CD4-positive, alpha-beta T cell treated with Interleukin-15 for 4 hours (primary cell): ENCODE measurements around the gene PMM1.
"Not testable (repeated sequence)": the region's sequence is repeated elsewhere in the genome, so short reads cannot be mapped to it uniquely, and the experiment has no call there.

Source experiments
- DNase-seq: peaks from one replicate; pipeline ENCODE4 v3.0.0-alpha.2; 2020; ENCODE audit warnings: low spot score

Gene PMM1

DNA sequence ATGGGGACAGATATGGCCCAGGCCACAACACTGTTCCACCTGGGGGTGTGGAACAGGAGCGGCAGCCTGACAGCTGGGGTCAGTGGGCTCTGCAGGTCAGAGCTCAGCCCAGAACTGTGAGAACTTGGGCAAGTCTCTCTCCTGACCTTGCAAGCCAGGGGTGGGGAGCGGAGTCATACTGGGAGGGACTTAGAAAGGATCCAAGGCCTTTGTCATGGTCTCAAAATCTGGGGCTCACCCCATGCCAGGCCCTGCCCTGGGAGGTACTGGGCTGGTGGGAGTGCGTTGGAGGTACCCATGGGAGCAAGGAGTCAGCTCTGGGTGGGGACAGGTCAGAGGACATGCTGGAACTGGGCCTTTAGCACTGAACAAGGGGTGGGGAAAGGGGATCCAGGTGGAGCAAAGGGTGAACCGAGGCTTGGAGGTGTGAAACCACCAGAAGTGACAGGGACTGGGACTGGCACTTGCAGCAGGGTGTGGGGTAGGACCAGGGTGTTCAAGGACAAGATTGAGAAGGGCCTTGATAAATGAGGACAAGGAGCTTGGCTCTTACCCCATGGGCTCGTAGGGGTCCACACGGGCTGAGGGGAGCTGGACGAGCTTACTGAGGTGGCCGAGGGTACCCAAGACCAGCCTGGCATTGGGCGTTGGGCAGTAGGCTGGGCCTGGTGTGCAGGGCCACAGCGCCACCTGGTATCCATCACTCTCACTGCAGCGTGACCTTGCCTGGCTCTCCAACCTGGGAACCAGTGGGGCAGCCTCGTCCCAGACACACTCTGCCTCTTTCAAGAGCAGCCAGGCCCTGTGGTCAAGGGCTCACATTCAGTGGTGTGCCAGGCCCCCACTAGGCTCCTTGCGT, 7.4 kb upstream of the PMM1 start:
- DNase-seq: peak; percentile 23

DNA sequence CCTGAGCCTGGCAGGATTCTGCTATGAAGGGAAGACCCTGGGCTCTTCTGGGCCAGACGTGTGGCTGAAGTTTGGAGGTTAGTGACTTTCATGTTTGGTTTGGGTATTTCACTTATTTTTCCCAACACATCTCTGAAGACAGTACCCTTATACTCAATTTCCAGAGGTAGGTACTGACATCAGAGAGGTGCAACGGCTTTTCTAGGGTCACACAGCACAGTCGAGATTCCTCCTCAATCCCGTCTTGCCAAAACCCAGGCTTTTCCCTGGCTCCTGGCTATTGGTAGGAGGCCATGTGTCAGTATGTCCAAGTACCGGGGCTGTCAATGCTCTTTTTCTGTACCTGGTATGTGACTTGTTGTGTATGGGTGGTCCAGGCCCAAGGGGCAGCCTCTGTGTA, 6.1 kb upstream of the PMM1 start:
- DNase-seq: no peak

DNA sequence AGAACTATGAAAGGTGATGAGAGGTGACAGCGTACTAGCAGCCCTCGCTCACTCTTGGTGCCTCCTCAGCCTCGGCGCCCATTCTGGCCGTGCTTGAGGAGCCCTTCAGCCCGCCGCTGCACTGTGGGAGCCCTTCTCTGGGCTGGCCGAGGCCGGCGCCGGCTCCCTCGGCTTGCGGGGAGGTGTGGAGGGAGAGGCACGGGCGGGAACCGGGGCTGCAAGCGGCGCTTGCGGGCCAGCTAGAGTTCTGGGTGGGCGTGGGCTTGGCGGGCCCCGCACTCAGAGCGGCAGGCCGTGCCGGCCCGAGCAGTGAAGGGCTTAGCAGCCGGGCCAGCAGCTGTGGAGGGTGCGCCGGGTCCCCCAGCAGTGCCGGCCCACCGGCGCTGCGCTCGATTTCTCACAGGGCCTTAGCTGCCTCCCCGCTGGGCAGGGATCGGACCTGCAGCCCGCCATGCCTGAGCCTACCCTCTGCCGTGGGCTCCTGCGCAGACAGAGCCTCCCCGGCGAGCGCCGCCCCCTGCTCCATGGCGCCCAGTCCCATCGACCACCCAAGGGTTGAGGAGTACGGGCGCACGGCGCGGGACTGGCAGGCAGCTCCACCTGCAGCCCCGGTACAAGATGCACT, 3.8 kb upstream of the PMM1 start:
- not testable (repeated sequence) for DNase-seq

DNA sequence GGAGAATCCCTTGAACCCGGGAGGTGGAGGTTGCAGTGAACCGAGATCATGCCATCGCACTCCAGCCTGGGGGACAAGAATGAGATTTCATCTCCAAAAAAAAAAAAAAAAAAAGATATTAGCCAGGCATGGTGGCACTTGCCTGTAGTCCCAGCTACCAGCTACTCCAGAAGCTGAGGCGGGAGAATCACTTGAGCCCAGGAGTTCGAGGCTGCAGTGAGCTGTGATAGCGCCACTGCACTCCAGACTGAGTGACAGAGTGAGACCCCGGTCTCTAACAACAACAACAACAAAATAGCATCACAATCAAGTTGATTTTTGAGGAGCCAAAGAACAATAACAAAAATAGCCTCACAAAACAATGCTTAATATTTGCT, 2.3 kb downstream of the PMM1 start:
- DNase-seq: no peak

DNA sequence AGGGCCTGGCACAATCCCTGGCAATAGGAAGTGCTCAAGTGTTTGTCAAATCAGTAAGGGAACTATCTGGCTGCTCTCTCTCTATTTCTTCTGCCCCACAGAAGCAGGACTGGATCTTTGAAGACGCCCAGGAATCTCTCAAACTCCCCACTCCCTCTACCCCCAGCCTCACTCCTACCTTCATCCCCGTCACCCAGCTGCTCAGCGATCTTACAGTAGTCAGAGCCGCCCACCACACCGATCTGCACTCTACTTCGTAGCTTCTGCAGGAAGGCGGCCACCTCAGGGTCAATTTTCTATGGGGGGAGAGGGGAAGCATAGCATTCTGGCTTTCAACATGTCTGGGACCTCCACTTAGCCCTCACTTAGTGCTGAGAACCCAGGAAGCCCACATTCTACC, 3.7 kb downstream of the PMM1 start:
- no peak for DNase-seq

DNA sequence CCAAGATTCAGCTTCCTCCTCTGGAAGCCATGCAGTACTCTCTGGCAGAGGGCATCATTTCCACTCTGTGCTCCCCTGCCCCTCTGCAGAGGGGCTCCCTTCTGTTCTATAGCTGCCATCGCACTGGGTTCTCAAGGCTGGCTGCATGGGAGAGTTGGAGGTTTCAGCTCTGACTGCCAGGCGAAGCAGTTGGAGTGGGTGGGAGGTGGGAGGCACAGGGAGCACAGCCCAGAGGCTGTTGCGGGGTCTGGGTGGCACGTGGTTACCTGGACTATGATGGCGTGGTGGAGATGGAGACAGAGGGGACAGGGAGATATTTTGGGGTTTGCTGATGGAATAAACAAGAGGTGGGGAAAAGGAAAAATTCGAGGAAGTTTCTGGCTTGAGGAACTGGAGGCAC, 4.8 kb downstream of the PMM1 start:
- no peak for DNase-seq

DNA sequence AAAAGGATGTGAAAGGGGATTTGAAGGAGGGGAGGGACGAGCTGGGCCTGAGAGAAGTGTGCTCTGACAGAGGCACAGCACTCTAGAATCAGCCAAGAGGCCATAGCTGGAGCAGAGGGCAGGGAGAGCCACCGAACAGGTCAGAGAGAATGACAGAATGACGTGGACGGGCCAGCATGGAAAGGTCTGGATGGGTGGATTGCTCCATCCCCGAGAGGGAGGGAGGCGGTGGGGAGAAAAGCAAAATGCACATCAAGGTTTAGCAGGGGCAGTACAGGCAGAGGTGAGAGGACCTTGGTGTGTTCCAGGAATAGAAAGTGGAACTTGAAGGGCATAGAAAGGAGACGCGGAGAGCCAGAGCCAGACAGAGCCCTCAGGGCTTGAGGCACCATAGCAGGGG, 6.9 kb downstream of the PMM1 start:
- no peak for DNase-seq

DNA sequence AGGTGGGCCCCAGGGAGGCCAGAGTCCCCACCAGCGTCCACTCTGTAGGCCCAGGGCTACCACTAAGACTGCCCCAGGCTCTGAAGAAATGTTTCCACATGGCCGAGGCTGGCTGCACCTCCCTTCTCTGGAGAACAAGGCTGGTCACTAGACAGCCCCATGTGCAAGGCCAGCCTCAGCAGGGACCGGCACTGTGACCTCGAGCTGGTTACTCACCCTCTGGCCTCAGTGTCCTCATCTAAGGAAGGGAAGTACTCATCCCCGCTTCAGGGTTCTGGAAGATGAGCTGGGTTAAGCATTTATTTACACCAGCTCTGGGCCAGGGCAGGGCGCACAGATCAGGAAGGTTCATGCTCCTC, 9.7 kb downstream of the PMM1 start:
- DNase-seq: no peak

DNA sequence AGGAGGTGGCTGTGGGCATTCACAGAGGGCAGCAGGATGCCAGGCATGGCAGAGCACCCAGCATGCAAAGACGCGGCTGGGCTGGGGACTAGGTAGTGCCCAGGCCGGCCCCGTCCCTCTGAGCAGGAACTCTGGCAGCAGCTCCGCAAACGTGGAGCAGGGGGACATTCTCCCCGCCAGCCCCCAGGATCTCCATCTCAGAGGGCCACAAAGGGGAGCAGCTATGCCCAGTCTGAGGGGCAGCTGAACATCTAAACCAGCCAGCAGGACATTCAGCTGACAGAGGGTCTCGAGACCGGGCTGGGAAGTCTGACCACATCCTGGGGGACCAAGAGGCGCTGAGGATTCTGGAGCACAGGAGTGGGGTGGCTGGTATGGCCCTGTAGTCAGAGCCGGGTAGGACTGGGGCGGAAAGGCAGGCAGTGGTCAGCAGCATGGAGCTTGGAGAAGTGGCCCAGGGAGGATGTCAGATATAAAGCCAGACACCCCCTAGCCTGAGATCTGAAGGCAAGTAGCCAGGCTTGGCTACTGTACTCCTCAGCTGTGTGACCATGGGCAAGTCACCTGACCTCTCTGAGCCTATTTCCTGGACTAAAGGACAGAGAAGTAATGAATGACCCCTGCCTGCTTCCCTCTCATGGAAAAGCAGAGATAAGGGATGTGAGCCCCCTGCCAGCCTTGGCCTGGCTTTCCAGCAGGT, 10.2 kb downstream of the PMM1 start:
- no peak for DNase-seq

DNA sequence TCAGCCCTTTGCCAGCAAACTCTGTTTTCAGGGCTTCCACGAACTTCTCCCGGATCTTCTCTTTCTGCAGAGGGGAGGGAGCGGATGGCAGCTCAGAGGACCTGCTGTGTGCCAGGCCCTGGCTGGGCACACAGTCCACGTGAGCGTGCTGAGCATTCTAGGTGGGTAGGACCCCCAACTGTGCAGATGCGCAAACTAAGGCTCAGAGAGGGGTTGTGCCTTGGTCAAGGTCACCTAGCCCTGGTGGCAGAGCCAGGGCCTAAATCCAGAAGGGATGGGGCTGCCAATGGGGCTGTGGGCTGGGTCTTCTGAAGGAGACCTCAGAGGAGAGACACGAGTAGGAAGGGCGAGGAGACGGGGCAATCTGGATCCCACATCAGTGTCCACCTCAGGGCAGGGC, 10.8 kb downstream of the PMM1 start:
- no peak for DNase-seq

DNA sequence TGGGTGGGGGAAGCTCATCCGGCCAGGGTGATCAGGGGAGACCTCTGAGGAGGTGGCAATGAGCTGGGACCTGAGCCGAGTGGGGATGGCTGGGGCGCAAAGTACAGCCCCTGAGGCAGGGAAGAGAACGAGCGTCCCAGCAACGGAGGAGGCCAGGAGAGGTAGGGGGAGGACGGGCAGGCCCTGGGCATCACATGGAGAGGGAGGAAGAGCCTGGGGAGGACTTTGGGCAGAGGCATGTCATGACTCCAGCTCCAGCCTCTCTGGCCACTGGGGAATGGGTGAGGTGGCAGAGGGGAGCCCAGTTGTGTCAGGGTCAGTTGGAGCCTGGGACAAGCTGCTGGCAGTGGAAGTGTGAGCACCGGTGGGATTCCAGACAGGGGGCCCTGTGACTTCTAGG, 11.5 kb downstream of the PMM1 start:
- DNase-seq: no peak

DNA sequence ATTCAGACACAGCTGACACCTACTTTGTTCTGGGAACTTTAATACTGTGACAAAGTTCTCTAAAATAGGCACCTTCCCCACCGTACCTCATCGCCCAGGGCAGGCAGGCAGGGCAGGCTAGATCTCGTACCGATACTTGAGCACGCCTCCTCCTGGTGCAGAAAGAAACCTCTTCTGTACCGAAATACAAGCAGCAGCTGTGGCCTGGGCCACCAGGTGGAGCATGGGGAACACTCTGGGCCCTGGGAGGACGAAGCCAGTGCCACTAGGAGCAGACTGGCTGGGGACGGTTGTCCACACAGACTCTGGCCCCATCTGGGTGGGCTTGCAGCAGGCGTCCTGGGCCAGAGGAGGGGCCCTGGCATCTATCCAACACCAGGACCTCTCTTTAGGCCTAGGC, 12.8 kb downstream of the PMM1 start:
- DNase-seq: peak; percentile 13

DNA sequence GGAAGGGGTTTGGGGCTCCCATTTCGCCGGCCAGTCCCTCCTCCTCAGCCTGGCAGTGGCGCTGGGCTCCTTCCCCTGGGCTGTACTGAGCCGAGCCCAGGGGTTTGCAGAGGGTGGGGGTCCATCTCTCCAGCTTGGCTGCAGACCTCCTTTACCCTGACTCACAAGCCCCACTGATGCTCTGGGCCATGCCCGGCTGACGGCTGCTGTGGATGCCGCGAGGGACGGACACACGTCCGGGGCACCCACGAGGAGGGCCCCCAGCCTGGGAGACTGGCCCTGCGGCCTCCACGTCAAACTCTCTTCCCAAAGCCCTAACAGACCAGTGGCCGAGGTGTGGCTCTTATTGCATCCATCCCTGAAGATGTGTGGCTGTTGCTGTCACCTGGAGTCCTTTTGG, 14.1 kb downstream of the PMM1 start:
- DNase-seq: no peak

DNA sequence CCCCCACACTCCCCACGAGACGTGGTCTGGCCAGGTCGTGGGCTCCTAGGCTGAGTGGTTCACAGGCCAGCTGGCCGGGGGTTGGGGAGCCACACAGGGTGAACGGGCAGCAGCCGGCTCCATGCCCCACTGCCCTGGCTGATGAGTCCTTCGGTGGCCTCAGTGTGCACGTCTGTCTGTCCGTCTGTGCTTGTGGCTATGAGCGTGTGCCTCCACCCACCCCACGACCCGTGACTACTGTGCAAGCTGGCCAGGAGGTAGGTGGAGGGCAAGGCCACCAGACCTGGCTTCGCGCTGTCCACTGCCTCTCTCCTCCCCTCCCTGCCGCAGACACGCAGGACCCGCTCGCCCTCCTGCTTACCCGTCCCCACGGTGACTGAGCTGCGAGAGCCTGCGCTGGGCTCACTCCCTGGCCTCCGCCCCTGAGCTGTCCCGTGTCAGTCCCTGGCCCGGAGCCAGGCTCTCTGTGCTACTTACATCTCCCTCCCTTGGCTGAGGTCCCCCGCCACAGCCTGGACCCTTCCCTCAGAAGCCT, 14.7 kb downstream of the PMM1 start:
- no peak for DNase-seq

DNA sequence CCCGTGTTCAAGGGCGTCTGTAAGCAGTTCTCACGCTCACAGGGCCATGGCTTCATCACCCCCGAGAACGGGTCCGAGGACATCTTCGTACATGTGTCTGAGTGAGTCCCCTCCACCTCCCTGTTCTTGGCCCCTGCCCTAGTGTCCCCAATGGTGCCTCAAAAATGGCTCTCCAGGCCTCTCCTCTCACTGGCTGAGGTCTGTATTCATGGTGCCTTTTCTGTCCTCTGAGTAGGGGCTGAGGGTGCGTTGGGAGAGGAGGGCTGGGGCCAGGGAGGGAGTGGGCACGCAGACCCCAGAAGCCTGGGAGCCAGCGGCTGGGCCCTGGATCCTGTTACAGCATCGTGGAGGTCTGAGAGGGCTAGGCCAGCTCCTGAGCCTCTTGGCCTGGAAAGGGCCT, 16.0 kb downstream of the PMM1 start:
- no peak for DNase-seq

DNA sequence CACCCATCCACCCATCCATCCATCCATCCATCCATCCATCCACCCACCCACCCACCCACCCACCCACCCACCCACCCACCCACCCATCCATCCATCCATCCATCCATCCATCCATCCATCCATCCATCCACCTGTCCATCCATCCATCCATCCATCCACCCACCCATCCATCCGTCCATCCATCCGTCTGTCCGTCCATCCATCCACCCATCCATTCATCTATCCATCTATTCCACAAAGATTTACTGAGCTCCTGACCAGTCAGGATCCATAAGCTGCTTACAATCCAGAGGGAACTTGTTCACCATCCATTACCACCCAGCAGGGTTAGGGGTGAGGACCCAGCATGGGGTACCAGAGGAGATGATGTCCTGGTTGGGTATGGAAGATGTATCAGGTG, 17.3 kb downstream of the PMM1 start:
- not testable (repeated sequence) for DNase-seq

DNA sequence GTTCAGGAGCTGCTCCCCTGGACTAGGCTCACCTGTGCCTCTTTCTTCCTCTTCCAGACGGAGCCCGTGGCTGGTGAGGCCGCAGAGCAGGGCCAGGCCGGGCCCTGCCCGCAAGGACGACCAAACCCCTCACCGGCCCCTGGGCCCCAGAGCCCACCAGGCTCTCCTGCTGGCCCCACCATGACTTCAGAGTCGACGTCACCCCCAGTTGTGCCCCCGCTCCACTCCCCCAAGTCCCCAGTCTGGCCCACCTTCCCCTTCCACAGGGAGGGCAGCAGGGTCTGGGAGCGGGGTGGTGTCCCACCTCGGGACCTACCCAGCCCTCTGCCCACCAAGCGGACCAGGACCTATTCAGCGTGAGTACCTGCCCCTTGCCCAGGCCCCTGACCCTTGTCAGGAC, 17.9 kb downstream of the PMM1 start:
- no peak for DNase-seq

DNA sequence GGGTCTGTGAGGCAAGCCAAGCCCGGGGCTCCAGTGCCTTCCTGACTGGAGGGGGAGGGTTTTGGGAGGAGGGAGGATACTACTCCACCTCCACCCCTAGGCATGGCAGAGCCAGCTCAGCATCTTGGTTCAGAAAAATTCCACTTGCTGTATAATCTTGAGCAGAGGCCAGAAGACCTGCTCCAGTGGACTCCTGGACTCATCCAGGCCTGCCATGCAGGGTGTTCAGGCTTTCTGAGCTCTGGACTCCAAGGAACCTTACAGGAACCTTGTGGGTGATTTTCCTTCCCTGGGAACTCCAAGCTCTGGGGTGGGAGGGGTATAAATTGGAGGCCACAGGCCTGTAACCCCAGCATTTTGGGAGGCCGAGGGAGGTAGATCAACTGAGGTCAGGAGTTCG, 19.4 kb downstream of the PMM1 start:
- no peak for DNase-seq

DNA sequence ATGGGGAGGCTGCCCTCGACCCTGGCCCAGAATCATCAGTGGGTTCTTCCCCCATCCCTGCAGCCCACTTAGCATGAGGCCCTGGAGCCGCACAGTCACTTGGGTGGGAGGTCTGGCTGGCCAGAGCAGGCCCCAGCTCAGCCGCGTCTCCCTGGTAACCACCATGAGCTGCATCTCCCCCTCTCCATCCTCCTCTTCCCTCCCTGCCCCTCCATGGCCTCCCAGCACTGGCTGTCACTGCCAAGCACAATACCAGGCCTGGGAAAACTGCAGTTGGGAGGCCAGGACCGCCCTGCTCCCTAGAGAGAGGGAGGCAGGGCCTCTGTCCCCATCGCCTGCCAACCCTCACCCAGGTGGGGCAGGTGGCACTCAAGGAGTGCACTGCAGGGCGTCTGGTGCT, 20.8 kb downstream of the PMM1 start:
- DNase-seq: no peak

DNA sequence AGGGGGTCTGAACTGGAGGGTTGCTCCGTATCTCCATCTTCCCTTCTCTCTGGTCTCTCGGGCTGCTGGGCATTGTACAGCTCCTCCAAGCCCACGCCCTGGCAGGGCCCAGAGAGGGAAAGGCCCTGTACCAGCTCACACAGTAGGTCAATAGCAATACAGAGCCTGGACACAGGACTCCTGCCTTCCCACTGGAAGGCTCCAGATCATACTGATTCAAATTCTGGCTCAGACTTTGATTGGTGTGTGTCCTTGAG, 22.2 kb downstream of the PMM1 start:
- DNase-seq: no peak

DNA sequence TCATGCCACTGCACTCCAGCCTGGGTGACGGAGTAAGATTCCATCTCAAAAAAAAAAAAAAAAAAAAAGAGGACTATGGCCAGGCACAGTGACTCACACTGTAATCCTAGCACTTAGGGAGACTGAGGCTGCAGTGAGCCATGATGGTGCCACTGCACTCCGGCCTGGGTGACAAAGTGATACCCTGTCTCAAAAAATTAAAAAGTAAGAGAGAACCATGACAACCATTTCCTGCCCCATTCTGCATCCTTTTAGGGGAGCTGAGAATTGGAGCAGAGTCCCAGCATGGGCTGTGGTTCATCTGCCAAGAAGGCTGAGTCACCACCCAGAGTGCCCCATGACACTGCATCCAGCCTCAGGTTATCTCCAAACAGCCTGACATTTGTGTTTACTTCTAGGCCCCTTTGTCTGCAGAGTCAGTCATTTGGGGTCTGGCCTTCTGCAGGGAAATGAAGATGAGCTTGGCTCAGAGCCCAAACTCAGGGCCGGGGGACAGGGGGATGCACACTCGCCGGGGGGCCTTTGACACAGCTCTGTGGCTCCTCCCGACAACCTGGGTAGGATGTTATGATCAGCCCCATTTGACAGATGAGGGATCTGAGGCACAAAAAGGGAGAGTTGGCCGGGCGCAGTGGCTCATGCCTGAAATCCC, 24.1 kb downstream of the PMM1 start:
- DNase-seq: no peak

DNA sequence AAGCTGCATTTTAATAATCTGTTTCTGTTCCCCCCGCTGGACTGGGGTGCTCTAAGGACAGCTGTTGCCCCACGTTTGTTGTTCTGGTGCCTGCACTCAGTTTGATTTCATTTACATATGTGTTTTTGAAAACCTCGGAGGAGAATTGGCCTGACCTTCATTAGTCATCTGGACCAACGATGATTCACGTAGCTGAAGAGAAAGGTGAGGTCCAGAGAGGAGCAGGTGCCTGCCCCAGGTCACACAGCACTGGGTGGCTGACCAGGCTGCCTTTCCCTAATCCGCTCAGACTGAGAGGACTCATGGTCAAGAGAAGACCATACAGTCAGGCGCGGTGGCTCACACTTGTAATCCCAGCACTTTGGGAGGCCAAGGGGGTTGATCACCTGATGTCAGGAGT, 25.1 kb downstream of the PMM1 start:
- no peak for DNase-seq
